DMS114 treated with DMSO at 0.1 percent for 48 hours (cell line): ENCODE results near the gene VDAC1.

ENCODE experiments used
- DNase-seq: peaks from one replicate; lab custom pipeline; 2025; ENCODE audit not compliant: unreplicated experiment; lab: John Stamatoyannopoulos, UW

The VDAC1 gene

DNA sequence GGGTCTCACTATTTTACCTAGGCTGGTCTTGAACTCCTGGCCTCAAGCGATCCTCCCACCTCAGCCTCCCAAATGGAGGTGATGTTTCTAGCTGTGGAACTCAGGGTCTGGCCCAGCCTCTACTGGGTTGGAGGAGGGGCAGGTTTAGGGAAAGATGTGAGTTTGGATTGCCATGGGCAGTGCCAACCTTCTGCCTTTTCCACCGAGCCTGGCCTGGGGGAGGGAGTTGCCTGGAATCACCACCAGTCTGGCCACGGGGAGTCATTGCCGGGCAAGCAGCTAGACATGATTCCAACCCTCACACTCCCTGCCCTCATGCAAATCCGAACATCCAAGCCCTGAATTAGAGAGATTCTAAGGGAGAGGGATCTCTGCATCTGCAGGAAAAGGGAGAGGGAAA lies 21.0 kb upstream of the VDAC1 start:
- DNase-seq = no peak

DNA sequence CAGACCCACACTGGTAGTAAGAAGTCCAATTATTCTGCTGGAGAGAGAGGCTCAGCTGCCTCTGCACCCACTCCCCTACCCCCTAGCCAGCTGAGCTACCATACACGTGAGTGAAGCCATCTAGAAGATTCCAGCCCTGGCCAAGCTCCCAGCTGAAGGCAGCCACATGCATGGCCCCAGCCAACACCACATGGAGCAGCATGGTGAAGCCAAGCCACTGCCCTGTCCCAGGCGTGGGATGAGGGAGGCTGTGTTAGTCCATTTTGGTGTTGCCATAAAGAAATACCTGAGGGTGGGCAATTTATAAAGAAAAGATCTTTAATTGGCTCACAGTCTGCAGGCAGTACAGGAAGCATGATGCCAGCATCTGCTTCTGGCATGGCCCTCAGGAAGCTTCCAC lies 20.0 kb upstream of the VDAC1 start:
- DNase-seq = no peak

DNA sequence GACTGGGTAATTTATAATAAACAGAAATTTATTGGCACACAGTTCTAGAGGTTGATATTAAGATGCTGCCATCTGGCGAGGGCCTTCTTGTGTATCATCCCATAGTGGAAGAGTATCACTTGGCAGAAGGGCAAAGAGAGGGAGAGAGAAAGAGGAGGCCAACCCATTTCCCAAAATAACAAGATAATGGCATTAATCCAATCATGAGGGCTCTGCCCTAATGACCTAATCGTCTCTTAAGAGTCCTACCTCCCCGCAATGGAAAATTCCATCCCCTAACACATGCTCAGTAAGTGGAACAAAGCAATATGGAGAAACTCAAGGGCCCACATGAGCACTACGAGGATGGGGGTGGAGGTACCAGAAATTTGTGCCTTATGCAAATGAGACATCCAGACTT lies 17.6 kb upstream of the VDAC1 start:
- DNase-seq = no peak

DNA sequence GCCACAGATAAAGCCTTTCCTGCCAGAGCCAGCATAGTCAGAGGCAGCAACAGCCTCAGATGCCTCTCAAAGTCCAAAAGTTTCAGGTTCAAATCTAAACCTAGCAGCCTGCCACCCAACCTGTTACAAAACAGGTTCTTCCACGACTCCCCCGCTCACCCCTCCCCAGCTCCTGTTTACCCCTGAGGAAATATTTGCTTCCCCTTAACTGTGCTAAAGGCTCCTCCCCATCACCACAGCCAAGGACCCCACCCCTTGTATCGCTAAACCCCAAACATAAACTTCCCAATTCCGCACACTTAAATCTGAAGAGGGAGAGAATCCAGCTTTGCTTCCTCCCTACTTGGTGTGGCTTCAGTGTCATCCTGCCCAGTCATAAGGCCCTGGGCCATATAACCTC lies 15.4 kb upstream of the VDAC1 start:
- no peak for DNase-seq

DNA sequence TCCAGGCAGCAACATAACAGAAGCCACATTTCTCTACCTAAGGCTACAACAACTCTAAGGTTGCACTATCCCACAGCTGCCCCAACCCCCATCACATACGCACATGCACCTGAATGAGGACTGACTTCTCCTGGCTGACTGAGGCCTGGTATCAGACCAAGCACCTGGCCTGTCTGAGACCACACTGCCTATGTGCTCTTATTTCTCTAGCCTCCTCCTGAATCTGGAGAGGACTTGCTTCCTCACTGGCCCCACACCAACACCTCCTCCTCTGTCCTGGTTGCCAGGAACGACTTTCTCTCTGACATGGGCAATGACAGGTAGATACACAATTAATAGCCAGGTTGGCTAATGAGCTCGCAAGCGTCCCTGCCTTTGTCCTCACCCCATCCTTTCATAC lies 14.9 kb upstream of the VDAC1 start:
- no peak for DNase-seq

DNA sequence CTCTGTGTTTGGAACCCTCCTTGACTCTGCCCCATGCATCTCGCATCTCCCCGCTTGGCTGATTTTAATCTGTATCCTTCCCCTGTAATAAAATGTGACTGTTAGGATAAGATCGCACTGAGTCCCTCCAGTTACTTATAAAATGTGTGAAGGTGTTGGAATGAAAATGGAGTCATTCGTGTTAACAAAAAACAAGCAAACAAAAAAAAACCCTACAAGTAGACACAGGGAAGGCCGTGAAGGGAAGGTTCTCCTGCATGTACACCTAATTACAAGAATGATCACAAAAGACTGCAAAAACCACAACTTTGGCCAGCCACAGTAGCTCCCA lies 14.2 kb upstream of the VDAC1 start:
- DNase-seq = no peak

DNA sequence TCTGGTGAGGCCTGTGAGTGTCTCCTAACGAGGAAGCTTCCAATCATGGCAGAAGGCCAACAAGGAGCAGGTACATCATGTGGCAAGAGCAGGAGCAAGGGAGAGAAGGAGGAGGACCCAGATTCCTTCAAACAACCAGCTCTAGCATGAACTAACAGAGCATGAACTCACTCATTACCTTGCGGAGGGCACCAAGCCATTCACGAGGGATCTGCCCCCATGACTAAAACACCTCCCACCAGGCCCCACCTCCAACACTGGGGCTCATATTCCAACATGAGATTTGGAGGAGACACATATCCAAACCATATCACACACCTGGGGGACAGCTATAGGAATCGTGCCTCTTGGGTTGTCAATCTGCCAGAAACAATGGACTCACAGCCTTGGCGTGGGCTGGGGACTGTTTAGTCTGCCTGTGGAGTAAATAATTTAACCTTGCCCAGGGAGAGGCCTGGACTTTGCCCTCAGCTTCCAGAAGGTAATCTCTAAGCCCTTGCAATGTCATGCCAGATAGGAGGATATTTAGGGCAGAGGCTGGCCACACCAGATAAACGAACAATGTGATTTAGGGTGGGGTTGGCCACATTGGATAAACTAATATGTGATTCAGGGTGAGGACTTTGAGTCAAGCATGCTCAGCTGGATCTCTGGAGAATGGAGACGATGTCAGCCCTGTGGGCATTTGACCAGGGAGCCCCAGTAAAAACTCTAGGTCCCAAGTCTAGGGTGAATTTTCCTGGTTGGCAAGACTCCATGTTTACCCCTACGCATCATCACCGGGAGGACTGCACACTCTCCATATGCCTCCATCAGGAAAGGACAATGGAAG lies 13.6 kb upstream of the VDAC1 start:
- no peak for DNase-seq

DNA sequence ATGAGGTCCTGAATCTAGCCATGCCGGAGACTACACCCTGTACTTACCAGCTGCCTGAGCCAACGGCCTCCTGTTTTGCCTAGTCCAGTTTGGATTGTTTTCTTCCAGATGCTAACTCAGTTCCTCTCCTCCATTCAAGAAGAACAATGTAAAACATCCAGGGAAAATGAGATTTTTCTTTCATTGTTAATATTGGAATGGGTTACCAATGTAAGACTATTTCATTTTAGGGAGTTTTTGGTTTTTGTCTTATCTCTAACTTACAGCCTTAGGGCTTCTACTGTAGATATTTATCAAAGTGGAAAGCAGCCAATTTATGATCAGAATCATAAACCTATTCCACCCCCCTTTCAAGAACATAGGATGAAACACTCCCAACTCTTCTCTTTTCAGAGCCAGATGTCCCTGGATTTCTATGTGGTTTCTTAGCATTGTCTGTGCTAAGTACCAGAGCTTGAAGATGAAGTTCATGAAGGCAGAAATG lies 3.5 kb upstream of the VDAC1 start:
- DNase-seq = no peak

DNA sequence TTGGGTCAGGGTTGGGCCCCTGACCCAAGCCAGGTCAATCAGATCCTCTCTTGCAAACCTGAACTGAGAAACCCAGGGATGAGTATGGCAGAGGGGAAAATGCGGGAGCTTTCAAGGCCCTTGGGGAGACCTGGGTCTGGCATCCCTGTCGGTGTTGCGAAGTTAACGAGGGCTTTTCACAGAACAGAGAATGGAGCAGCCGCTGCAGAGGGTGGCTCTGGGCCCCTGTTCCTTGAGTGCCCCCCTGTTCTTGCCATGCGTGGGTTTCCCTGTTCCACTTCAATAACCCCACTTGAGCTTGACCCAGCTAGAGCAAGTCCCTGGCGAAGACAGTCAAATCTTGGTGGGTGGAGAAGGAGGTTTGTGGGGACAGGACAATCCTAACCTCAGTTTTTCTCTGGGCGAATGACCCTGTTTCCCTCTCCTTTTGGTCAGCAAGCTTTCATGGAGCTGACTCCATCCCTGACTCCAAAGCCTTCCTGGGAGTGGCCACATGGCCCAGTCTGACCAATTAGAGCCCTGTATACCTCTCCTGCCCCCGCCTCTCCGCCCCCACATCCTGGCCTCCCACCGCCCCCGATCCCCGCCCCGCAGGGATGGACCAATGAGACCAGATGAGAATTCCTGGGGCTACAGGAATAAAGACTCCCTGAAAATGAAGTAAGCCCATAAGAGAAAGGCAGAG lies 2.9 kb upstream of the VDAC1 start:
- no peak for DNase-seq

DNA sequence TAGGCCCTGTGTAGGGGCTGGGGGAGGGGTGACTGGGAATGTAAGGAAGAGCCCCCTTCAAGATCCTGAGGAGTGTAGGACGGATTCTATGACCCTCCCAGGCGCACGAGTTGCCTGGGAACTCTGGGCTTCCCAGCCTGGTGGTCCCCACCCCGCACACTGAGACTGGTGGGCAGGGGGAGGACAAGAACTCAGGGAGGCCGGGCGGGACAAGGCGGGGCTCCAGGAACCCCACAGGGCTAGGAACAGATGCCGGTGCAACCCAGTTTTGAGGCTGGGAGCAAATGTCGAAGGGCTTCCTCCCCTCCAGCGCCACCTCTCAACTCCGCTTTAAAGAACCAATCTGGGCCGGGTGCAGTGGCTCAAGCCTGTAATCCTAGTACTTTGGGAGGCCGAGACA lies 1.3 kb upstream of the VDAC1 start:
- no peak for DNase-seq

DNA sequence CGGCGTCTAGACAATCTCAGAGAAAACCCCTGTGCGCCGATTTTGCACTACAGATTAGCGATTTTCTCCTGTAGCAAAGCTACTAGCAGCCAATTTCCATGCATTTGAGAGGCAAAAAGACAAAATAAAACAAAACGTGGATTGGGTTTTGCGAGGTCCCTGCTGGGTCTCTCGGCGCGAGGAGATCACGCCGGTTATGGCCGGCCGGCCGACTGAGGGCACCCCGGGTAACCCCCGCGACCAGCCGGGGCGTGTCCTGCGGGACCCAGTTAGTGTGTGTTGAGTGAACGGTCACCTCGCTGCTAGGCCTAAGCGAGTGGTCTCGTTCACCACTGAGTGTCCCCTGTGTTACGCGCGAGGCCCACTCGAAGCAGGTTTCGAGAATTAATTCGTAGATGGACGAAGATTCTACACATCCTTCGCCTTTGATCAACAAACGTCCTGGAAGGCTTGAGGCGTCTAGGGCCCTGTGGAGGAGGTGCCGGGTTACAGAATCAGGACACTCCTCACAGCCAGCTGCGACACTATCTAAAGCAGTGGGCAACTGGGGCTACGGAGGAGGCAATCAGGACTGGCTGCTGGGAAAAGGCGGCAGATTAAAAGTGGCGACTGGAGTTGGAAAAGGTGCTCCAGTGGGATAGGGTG lies 764 bp upstream of the VDAC1 start:
- DNase-seq = no peak

DNA sequence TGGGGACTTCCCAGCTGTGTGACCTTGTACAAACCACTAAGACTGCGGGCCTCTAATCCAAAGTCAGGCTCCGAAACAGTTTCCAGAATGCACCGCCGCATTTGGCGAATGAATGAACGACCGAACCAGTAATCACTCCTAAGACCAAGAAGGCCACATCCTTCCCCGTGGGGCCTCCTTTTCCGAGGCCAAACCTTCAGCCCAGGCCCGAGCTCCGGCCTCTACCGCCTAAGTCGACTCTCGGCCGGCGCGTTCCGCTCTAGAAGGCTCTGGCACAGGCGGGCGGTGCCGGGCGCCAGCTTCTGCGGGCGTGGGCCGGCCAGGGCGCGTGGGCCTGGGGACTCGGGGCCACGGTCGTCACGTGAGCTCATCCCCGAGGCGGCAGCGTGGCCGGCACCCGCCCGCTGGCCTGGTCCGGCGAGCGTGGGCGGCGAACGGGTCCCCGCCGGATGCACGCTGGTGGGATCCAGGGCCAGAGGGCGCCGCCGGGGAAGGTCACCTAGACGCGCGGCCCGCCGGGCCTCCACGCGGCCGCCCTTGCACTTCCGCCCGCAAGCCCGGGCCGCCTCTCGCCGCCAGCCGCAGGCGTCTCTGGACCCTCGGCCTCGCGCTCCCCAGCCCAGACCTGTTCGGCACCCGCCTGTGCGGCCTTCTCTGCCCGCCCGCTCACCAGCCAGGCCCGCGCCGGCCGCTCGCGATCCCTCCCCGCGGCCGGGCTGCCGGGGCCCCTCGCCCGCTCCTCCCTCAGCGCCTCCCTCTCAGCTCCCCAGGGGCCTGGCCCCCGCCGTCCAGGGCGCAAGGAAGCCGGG lies 754 bp downstream of the VDAC1 start:
- DNase-seq = no peak

DNA sequence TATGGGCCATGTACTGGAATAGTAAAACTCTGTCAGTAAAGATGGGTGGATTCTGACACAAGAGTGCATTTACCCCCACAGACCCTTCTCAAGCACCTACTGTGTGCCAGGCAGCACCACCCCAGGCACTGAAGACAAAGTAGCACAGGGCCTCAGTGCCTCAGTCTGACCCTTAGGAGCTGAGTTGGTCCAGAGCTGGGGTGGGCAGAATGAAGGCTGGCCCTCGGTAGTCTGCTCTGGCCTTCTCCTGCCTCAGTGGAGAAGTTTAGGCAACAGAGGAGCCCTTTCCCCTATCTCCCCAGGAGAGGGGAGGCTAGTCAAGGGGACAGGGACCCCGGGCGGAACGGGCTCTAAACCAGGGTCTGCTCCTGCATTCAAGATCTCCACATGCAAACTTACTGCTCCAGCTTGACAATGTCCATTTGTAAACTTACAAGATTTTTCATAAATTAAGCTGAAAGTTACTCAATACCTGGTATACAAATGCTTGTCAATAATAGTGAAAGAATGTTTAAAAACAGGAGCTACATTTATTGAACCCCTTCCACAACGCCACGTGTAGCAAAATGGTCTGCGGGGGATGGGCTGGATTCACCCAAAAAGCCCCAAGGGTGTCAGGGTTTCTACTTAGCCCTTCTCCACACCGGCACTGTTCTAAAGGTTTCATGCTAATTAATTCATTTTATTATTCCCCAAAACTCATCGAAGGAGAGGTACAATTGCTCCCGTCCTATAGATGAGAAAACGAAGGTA lies 1.5 kb downstream of the VDAC1 start:
- DNase-seq = no peak

DNA sequence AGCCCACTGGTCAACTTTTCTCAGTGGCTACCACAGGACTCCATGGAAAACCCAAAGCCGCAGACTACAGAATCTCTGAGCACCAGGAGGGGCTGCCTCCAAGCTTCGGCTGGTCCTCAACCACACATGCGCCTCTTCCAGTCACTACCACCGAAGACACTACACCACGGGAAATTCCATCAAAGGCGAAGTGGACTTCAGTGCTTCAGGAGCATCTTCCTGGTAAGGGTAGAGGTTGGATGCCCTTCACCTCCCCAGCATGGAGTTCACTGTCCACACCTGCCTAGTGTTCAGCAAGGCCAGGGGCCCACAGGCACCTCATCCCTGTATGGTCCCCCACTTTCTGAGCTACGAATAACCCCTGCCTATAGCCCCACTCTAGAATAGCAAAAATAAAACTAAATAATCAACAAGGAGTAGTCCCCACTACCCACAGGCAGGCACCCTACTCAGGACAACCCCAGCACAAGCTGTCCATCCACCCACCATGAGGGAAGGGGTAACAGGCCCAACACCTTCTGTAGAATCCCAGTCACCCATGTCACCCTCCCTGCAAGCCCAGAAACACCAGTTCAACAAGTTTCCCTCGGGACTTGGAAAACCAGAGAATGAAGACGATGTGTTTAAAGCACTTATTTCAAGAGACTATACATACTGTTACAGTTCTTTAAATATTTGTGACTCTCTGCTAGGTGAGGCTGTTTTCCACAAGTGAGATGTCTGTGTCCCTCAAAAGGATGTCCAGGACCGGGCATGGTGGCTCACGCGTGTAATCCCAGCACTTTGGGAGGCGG lies 2.6 kb downstream of the VDAC1 start:
- DNase-seq = no peak

DNA sequence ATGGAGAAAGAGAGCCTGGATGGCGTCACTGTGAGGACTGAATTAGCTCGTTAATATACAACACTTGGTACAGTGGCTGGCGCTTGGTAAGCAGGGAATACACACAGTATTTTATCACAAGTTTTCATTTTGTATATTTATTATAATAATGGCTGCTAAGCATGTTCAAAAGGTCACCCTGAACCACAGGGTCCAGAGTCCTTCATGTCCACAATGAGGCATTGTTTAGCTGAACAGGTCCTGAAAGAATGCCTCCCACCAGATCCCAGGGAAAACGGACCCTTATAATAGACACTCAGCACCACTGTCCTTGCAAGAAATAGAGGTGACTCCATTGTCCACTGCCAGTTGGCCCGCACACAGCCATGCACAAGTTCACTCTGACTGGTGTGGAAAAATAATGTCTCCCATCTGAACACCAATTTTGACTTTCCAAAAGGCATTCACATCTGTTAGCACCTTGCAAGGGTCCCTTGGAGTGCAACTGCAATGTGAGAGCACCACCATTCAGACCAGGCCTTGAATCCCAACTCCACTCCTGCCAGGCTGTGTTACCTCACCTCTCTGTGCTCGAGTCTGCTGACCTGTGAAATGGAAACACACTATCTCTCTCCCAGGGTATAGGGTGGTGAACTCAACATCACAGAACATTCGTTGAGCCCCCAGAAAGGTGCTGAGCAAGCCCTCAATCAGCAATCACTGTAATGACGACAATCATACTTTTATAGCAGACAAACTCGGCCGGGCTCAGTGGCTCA lies 3.9 kb downstream of the VDAC1 start:
- DNase-seq = no peak

DNA sequence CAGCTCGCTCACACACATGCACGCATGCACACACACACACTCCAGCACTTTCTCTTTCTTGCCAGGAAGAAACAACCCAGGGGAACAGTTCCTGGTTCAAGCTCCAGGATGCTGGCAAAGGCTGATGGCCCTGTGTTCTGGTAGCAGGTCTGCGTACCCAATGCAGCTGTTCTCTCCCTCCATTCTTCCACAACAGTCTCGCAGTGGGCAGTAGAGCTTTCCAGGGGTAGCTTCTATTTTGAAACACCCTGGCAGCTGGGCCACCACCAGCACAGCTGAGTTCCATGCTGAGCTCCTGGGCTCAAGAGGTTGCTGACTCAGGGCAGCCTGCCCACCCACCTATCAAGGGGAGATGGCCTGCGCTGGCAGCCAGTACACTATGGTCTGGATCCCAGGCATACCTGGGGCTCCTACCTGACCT lies 4.7 kb downstream of the VDAC1 start:
- DNase-seq = no peak

DNA sequence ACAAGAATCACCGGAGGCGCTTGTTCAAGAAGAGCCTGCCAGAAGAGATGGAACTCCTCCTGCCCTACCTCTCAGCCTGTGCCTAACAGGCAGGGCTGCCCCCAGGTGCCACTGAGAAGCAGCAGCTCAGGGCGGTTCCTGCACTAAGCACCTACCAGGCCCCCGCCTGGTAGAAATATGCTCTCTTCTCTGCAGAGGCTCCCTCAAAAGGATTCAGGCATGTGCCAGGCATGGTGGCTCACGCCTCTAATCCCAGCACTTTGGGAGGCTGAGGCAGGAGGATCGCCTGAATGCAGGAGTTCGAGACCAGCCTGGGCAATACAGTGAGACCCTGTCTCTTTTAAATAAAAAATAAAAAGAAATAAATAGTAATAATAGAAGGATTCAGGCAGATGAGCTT lies 6.0 kb downstream of the VDAC1 start:
- DNase-seq = no peak

DNA sequence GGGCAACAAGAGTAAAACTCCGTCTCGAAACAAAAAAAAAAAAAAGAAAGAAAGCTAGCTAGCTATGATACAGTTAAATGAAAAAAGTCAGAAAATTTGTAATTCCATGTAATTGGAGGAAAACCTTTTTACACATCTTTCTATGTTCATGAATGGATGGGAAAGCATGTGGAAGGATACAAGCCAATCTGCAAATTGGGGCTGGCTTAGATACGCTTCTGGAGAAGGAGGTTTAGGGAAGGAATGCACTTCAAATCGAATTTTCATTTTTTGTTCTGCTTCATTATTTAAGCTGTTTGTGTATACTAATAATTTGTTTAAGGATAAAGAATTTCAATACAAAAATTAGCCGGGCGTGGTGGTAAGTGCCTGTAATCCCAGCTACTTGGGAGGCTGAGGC lies 6.7 kb downstream of the VDAC1 start:
- no peak for DNase-seq

DNA sequence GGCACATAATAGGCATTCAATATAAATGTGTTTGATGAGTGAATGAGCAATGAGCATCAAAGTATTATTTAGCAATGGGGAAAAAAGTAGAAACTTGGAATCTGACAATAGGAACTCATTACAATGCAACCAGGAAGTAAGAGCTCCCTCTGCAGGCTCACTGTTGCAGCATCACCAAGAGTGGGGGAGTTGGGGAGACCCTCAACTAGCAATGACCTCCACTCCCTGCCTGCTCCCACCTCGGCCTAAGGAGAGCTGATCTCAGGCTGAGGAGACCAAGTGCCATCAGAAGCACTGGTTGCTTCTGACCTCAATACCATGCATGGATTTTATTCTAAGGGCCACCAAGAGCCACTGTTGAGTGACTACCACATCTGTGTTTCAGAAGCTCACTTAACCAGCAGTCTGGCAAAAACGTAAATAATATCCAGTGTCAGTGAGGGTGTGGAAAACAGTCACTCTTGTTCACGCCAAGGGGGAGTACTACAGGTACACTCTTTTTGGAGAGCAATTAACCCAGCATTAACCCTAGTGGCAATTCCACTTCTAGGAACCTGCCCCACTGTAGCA lies 8.0 kb downstream of the VDAC1 start:
- no peak for DNase-seq
